Left hindlimb (tissue), 1 donor: ENCODE results near the gene TUT1.
"Not testable (repeated sequence)": the region's sequence is repeated elsewhere in the genome, so short reads cannot be mapped to it uniquely, and the experiment has no call there.

Experiments
- DNase-seq: peaks from one replicate; pipeline ENCODE4 v3.0.0-alpha.2; 2018

TUT1 gene

DNA sequence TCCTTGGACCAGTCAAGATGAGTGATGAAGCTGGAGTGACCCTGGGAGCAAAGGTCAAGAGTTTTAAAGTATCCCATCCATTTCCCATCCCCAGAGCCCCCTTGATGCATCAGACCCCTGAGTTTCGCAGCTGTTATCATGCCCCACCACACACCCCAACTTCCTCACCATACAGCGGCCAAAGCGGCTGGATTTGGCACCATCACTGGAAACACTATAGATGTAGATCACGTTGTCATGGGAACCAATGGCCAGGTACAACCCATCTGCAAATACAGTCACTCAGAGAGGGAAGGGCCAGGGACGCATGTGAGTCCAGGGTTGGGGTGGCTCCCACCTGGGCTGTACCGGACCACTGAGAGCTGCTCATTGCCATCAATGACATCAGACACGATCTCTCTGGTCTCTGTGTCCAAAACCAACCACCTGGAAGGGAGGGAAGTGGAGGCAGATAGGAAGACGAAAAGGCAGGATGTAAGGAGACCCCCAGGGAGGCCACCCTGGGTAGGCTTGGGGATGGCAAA is 12.5 kb upstream of the TUT1 start:
- peak; percentile 46 for DNase-seq

GRCh38 chr11:62603072-62603408 is 11.7 kb upstream of the TUT1 start:
- DNase-seq, result peak; percentile 34

- DNase-seq, result peak; percentile 87
Measured at GRCh38 chr11:62602141-62603071, 11.1 kb upstream of the TUT1 start.

DNA sequence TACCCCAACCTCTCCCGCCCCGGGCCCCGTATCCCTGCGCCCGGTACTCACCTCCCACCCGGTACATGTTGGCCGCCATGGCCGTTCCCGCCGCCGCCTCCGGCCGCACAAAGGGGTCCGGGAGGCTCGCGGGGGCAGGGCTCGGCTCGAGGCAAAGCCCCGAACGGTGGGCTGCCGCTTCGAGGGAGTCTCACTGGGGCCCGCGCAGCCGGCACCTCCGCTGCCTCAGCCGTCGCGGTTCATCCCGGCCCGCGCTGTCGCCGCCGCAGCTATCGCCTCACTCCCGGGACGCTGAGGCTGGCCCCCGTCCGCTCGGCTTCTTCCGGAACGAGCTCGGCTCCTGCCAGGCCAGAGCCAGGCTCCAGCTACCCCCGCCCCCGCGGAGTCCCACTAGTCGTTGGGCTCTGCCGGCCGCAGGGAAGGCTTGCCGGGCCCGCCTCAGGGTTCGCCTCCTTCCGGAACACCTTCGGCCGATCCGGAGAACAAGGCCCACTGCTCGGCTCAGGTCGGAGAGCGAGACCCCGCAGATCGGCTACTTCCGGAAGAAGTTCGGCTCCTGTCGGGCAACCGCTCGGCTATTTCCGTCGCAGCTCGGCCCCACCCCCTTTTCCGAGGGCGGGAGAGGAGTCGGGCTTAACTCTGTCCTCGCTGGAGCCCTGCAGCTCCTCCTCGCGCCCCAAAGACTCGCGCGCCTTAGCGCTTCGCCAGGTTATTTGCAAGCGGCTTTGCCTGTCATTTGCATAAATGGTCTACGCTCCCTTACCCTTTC is 10.2 kb upstream of the TUT1 start, which contains the start of gene MTA2:
Gene MTA2 (minus strand): TSS at position 494 of the 769 bp plus-strand sequence. CDS start 415 bp downstream, at position 79.
- DNase-seq, result peak; percentile 100

GRCh38 chr11:62601122-62601371 is 9.7 kb upstream of the TUT1 start:
- no peak for DNase-seq

- DNase-seq, result no peak
Measured at GRCh38 chr11:62600367-62601121, 9.2 kb upstream of the TUT1 start.

DNA sequence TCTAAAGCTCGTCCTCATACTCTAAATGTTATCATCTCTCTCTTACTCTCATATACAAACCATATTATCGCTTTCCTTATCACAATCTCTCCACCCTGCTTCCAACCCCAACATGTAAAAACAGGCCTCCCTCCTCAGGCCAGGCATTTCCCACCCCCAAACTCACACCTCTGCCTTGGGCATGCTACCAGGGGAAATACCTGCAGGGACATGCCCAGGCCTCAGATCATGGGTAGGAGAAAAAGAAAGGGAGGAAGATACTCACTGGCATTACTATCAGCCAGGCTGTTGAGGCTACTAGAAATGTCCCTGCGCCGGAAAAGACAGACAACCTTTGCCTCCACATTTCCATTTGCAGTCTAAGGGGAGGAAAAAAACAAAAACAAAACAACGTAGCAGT is 8.6 kb upstream of the TUT1 start:
- DNase-seq, result peak; percentile 21

- DNase-seq, result peak; percentile 96
Measured at GRCh38 chr11:62599069-62599696, 7.9 kb upstream of the TUT1 start.

GRCh38 chr11:62595124-62595523 is 3.8 kb upstream of the TUT1 start:
- DNase-seq, result no peak

GRCh38 chr11:62593434-62594044 is 2.2 kb upstream of the TUT1 start:
- DNase-seq, result peak; percentile 74

GRCh38 chr11:62592989-62593421 is 1.7 kb upstream of the TUT1 start:
- DNase-seq, result no peak

- DNase-seq, result no peak
Measured at GRCh38 chr11:62592146-62592815, 958 bp upstream of the TUT1 start.

GRCh38 chr11:62588966-62589637 is 2.2 kb downstream of the TUT1 start:
- DNase-seq, result no peak

DNA sequence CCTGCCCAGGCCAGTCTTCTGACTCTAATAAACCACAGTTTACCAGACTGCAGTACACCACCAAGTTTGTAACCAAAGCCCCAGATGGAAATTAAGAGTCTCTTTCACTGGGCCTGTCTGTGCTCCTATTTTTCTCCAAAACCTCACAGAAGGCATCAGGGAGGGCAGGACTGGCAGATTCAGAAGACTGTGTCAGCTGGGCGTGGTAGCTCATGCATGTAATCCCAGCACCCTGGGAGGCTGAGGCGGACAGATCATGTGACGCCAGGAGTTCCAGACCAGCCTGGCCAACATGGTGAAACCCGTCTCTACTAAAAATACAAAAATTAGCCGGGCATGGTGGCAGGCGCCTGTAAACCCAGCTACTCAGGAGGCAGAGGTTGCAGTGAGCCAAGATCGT is 6.0 kb downstream of the TUT1 start:
- DNase-seq, result not testable (repeated sequence)

GRCh38 chr11:62581735-62582134 is 9.6 kb downstream of the TUT1 start:
- DNase-seq, result not testable (repeated sequence)

- DNase-seq, result no peak
Measured at GRCh38 chr11:62580959-62581715, 10.2 kb downstream of the TUT1 start.

GRCh38 chr11:62579252-62579651 is 12.1 kb downstream of the TUT1 start:
- no peak for DNase-seq

DNA sequence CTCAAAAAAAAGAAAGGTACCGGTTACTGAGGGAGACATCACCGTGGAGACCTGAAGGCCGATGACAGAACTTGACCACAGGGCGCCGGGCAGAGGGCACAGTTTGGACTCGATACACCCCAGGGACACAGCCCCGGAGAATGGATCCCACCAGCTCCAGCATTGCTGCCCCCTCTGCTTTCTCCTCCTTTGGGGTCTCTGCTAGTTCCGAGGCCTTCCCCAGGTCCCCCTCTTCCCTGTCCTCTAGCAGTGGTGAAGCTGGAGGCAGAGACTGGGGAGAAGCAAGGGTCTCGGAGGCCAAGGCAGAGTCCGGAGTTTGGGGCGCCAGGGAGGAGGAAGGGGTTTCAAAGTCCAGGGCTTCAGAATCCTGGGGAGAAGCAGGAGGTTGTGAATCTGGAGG is 12.8 kb downstream of the TUT1 start:
- DNase-seq, result no peak

DNA sequence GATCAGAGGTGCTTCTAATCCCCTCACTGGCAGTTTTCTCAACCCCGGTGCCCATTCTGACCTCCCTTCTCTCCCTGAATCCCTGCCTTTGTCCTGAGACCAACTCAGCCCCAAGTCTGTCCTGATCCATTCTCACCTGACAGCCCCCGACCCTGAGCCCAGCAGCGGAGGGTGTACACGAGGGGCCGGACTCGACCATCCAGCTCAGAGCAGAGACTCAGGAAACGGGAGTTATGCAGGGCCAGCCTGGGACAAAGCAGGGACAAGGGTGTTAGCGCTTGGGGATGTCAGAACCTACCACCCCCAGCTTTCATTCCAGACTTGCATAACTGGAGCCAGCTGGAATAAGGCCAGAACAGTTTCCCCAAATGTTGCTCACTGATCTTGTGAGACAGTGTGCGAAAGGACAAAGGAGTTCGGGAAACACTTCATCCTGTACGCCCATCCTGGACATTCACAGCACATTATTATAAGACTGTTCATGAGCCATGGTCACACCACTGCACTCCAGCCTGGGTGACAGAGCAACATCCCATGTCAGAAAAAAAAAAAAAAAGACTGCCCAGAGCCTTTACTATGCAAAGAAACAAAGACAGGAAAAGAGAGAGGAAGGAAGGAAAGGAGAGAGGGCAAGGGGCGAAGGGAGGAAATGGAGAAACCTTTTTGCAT is 14.1 kb downstream of the TUT1 start:
- no peak for DNase-seq

GRCh38 chr11:62575837-62576236 is 15.5 kb downstream of the TUT1 start:
- no peak for DNase-seq
